Left hindlimb (tissue), 1 donor: ENCODE data around the gene AATF.

Source experiments
- DNase-seq: peaks from one replicate; pipeline ENCODE4 v3.0.0-alpha.2; 2018

AATF gene

GRCh38 chr17:36931096-36931696 is 17.6 kb upstream of the AATF start:
- DNase-seq: no peak

- no peak for DNase-seq
Observed at GRCh38 chr17:36931697-36932382, 16.9 kb upstream of the AATF start.

- DNase-seq: no peak
Observed at GRCh38 chr17:36932383-36932693, 16.4 kb upstream of the AATF start.

- no peak for DNase-seq
Observed at GRCh38 chr17:36932694-36933511, 15.9 kb upstream of the AATF start.

- no peak for DNase-seq
Observed at GRCh38 chr17:36933512-36934143, 15.1 kb upstream of the AATF start.

GRCh38 chr17:36934144-36934691 is 14.5 kb upstream of the AATF start:
- no peak for DNase-seq

- no peak for DNase-seq
Observed at GRCh38 chr17:36934692-36935630, 13.8 kb upstream of the AATF start.

- DNase-seq: no peak
Observed at GRCh38 chr17:36935671-36936454, 12.9 kb upstream of the AATF start.

GRCh38 chr17:36936455-36937000 is 12.2 kb upstream of the AATF start:
- no peak for DNase-seq

GRCh38 chr17:36937001-36937958 is 11.5 kb upstream of the AATF start, which contains the start of gene LHX1:
Gene LHX1 (plus strand): TSS chr17:36937475. CDS start chr17:36938198, 723 bp downstream.
- no peak for DNase-seq

- no peak for DNase-seq
Observed at GRCh38 chr17:36937959-36938565, 10.7 kb upstream of the AATF start.

- no peak for DNase-seq
Observed at GRCh38 chr17:36938566-36939051, 10.1 kb upstream of the AATF start.

GRCh38 chr17:36939052-36939801 is 9.5 kb upstream of the AATF start:
- no peak for DNase-seq

GRCh38 chr17:36939802-36940312 is 8.9 kb upstream of the AATF start:
- no peak for DNase-seq

- no peak for DNase-seq
Observed at GRCh38 chr17:36940313-36941264, 8.2 kb upstream of the AATF start.

- DNase-seq: no peak
Observed at GRCh38 chr17:36941265-36942010, 7.3 kb upstream of the AATF start.
